Measurements from ENCODE around the gene FADS2.

Gene FADS2

DNA sequence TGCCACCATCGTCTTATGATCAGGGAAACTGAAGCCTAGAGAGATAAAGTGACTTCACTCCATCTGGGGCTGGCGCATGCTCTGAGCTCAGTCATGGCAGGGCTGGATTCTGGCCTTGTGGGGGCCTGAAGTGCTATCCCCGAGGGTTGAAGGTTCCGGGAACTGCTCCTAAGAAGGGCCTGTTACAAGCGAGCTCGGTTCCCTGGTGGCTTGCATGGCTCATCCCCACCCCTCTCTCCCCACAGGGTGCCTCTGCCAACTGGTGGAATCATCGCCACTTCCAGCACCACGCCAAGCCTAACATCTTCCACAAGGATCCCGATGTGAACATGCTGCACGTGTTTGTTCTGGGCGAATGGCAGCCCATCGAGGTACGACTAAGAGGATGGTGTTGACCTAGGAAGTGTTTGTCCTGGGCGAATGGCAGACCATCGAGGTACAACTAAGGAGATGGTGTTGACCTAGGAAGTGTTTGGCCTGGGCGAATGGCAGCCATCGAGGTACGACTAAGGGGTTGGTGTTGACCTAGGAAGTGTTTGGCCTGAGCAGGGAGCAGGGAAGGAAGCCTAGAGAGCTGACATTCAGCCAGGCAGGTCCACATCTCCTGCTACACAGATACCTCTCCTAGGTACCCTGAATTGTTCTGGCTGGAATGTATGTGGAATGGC, 19.9 kb downstream of the FADS2 start:
- no peak for DNase-seq

DNA sequence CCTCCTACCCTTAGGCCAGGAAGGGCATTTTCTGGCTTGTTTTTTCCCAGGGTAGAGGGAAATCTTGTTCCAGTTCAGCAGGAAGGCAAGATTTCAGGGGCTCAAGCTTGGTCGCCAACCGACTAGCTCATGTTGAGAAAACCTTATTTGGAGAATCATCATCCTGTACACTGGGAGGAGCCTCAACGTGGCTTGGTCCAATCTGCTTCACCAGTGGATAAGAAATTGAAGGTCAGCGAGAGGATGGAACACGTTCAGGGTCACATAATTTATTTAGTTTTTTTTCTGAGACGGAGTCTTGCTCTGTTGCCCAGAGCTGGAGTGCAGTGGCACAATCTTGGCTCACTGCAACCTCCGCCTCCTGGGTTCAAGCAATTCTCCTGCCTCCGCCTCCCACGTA, 20.5 kb downstream of the FADS2 start:
- no peak for DNase-seq

DNA sequence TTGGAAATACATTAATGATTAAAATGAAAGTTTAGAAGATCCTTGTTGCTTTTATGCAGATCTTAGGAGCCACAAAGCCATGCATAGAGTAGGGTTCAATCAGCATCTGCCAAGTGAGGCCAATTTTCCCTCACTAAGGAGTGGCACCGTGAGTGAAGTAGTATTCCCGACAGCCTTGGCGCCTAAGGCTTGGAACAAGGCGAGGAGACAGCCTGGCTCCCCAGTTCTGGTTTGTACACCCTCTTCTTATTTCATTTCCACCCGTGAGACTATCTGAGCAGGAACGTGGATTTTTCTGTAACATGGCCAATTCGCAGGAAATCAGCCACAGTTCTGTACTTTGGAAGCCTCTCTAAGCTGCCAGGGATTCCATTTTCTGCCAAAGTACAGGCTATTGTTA, 22.6 kb downstream of the FADS2 start:
- DNase-seq: no peak

DNA sequence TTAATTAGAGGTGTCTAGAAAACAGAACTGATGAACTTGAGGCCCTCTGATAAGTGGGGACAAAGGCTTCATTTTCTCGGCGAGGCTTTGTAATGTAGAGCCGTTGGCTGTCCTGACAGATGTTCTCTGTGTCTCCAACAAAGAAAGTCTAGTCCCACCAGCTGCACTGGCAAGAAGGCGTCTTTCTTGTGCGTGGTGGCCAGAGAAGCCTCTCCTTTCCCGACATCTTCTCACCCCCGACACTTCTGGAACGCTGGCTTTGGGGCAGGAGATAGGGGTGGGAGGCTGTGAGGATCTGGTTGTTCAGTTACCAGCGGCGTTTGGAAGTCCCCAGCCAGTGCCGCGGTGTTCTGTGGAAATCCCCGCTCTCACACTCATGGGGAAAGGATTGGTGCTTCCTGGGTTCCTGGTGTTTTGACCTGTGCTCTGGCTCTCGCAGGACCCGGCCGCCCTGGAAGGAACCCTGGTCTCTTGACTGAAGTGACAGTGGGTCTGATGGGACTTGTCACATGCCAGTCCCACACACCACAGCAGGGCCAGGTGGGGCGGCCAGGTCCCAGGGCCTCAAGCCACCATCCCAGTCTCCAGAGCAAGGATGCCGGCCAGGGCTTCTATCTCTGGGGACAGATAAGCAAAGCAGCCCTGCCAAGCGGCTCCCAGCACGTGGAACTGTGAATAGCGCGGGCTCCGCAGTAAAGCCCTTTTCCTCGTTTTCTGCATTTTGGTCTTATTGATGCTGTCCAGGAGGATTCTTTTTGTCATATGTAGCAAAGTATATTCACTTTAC, 23.2 kb downstream of the FADS2 start:
- DNase-seq: no peak

DNA sequence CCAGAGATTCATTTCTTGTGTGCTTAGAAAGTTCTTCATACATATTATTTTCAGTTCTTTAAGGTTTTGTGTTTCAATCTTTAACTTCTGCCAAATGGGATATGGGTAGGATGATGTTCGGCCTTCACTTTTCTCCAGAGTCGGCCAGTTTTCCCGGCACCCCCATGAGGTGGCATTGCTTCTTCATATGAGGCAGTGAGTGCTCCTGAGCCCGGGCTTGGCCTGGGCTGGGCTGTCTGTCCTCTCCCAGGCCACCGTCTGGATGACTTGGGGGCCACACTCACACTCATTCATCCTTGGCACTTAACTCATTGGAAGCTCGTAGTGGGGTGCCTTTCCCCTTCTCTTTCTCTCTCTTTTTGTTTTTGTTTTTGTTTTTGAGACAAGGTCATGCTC, 23.8 kb downstream of the FADS2 start:
- DNase-seq: no peak

DNA sequence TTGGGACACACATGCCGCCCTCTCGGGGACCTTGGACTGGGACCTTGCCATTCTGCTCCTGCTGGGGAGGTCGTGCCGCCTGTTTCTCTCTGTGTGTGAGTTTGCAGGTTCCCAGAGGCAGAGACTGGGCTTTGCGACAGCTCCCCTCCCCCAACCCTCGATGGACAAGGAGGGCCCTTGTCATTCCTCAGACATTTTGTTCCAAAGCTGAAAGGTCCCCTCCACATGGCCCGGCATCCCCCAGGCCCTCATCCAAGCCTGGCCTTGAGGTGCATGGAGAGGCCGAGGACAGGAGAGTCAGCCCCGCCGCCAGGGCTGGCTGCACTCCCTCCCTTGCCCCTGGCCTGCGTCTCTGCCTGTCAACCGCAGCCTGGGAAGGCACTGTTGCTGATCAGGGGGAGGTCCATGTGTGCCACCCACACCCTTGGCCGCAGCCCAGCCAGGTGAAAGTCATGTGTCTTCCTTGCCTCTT, 25.6 kb downstream of the FADS2 start:
- DNase-seq: no peak

DNA sequence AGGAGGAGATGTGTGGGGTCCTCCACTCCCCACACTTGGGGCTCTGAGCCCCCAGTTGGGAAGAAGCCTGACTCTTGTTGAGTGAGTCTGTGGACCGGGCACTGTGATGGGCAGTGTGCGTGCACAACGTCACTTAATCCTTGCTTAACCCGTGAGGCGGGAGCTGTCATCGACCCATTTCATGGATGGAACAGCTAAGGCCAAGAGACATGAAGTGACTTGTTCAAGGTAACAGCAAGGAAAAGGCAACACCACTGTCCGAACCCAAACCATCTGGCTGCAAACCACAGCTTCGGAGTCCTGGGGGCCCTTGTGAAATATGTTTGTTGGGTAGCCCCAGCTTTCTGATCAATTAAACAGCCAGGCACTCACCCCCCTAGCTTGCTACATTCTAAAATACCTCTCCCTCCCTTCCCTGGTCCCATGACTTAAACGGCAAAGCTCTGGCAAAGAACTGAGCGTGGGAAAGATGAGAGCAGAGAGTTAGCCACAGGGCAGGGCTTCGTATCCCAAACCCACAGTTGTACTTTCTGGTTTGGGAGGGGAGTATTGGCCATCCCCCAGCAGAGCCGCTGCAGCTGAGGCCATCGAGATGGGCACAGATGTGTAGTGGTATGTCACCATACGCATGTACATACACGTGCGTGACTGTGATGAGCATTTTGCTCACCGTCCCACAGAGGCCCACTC, 26.3 kb downstream of the FADS2 start:
- DNase-seq: no peak

DNA sequence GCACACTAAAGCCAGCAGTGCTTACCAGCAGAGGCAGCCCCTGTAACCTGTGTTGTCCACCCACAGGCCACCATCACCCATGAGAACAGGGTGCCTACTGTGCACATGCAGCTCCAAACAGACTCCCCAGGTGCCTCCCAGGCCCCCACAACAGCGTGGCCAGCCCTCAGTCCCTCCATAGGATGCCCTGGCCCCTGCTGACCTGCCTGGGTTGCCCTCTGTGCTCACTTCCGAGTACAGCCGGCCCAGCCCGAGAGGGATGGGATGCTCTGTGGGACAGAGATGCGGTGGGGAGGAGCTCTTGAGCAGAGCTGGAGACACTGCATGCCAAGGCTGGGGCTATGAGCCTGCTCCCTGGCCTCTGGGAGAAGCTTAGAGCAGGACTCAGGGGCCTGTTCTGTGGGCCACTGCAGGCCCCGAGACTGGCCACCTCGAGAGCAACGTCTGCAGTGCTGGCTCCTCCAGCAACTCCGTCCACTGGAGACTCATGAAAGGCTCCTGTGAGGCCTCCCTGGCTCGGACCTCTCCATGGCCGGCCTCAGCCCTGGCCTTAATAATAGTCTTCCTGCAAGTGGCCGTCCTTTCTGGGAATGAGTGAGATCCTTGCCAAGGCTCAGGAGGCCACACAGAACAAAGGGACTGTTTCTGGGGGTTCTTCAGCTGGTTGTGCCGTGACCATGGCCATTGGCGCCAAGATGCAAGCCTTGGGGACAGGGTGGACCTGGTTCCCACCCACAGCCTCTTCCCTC, 27.0 kb downstream of the FADS2 start:
- DNase-seq: no peak

DNA sequence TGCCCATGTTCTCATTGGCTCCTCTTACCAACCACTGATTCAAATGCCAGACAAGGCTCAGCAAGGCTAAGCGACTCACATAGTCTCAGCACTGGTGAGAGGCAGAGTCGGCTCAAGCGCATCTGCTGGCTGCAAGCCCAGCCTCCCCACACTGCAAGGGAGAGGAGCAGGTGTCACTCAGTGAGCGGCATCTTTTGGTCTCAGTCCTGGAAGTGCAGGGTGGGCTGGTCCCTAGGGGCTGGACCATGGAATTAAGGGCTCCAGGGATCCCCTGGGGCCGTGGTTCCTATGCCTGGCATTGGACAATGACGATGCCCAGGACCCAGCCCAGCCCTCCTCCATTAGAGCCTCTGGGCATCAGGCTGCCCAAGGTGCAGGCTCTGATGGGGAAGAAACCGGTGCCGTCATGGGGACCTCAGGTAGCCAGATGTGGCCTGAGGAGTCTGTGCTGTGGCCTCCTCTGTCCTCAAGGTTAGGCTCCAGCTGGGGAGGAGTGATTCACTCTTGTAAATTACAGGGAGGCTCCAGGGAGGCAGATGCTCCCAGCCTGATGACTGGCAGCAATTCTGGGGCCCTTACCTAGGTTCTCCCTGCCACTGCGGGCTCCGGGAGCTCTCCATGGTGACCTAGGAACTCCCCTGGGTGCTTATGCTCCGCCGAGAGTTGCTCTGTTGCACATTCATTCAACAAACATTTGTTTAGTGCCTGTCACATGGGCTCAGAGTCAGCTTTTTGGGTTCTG, 28.0 kb downstream of the FADS2 start:
- no peak for DNase-seq

DNA sequence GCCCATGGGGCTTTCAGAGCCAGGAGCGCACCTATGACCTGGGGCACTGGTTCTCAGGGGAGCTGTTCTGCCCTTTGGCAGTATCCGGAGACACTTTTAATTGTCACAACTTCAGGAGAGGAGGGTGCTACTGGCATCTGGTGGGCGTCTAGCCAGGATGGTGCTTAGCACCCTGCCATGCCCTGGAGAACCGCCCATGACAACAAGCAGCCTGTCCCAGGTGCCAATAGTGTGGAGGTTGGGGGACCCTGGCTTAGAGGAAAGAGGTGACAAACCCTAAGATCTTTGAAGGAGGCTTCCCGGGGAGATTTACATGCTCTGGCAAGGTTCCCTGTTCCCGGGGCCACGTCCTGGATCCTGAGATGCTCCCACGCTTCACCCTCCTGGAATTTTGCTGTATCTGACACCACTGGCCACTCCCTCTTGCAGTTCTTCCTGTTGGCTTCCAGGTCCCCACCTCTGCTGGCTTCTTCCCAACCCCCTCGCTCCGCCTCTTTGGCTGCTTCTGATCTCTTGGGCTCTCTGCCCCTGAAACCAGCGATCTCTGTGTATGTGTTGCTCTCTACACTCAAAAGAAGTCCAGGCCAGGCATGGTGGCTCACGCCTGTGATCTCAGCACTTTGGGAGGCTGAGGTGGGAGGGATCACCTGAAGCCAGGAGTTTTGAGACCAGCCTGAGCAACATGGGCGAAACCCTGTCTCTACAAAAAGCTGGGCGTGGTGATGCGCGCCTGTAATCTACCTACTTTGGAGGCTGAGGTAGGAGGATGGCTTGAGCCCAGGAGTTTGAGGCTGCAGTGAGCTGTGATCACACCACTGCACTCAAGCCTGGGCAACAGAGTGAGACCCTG, 32.2 kb downstream of the FADS2 start:
- DNase-seq: no peak

DNA sequence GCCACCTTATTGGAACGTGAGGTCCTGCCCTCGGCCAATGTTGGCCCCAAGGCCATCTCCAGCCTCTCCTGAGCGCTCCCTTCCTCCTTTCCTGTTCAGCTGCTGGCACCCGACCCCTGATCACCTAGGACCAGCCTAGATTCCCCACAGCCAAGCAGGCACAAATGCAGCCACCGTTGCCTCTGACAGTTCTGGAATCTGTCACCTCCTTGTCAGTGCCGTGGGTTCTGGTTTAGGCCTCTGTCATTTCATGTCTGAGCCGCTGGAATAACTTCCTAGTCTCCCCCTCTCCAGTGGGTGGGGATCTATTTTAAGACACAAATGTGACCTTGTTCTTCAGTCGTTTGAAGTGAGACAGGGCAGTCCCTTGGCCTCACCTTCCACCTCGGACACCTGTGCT, 33.5 kb downstream of the FADS2 start:
- DNase-seq: no peak

DNA sequence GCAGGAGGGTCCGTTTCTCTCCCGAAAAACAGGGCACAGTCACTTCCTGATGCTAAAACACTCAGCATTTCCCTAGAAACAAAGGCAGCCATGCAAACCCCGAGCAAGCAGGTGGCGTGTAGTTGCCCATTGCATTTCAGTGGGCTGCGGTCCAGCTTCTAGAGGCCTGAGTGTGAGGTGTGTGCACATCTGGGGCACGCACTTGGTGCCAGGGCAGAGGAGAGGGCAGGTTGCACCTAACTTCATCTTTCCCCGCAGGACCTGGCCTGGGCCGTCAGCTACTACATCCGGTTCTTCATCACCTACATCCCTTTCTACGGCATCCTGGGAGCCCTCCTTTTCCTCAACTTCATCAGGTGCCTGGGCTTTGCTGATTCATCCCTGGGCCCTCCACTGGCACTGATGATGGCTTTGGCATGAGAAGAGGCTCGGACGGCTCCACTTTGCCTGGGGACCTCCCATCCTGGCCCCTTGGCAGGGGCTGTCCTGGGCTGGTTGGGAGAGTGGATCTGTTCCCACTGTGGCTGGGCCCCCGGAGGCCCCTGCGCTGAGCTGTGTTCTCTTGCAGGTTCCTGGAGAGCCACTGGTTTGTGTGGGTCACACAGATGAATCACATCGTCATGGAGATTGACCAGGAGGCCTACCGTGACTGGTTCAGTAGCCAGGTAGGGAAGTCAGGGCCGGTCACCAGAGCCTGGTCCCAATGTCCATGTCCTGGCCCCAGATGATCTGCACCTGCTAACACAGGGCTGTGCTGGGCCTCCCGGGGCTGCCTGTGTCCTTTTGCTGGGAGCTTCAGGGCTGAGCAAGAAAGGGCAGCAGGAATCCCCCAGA, 34.8 kb downstream of the FADS2 start:
- DNase-seq: no peak

DNA sequence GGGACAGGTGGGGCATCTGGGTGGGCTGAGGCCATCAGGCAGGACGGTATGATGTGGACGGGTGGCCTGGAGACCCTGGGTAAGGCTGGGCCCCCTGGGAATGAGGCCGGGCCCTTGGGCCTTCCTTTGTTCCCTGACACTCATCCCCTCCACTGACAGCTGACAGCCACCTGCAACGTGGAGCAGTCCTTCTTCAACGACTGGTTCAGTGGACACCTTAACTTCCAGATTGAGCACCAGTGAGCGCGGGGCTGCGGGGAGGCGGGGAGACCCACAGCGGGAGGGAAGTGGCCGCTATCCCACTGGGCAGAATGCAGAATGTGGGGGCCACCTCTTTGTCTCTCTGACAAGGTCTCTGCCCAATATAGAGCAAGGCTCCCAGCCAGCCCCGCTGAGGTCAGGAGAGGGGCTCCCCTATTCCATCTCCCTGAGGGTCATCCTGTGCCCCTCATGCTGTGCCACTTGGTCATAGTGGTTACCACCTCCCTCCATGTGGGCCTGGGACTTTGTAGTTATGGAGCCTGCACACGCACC, 35.5 kb downstream of the FADS2 start:
- DNase-seq: no peak

DNA sequence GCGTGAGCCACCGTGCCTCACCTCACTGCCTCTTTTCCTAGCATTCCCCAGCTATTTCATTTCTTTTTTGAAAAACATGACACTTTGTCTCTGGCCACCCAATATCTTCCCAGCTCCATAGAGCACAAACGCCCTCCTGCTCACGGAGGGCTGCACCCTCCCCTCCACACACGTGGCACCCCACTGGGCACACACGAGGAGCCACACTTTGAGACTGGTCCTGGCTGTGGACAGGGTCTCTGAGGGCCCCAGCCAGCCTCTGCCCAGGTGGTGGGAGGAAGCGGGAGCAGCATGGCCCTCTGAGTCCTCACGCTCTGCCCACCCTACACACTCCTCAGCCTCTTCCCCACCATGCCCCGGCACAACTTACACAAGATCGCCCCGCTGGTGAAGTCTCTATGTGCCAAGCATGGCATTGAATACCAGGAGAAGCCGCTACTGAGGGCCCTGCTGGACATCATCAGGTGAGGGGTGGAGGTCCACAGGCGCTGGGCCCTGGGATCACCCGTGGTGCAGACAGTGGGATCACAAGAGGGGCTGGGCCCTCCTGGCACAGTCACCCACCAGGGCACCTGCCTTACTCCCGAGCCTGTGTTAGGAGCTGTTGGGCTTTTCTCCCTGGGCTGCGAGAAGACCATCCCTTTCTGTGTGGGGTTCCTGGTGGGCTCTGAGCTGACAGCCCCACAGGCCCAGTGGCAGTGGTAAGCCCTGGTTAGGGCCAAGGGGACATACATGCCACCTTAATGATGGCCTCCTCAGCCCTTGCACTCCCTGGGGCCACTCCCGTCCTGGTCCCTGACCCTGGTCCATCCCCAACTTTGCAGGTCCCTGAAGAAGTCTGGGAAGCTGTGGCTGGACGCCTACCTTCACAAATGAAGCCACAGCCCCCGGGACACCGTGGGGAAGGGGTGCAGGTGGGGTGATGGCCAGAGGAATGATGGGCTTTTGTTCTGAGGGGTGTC, 37.0 kb downstream of the FADS2 start:
- no peak for DNase-seq

DNA sequence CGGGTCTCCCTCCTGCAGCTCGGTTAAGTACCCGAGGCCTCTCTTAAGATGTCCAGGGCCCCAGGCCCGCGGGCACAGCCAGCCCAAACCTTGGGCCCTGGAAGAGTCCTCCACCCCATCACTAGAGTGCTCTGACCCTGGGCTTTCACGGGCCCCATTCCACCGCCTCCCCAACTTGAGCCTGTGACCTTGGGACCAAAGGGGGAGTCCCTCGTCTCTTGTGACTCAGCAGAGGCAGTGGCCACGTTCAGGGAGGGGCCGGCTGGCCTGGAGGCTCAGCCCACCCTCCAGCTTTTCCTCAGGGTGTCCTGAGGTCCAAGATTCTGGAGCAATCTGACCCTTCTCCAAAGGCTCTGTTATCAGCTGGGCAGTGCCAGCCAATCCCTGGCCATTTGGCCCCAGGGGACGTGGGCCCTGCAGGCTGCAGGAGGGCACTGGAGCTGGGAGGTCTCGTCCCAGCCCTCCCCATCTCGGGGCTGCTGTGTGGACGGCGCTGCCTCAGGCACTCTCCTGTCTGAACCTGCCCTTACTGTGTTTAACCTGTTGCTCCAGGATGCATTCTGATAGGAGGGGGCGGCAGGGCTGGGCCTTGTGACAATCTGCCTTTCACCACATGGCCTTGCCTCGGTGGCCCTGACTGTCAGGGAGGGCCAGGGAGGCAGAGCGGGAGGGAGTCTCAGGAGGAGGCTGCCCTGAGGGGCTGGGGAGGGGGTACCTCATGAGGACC, 38.3 kb downstream of the FADS2 start:
- DNase-seq: no peak

DNA sequence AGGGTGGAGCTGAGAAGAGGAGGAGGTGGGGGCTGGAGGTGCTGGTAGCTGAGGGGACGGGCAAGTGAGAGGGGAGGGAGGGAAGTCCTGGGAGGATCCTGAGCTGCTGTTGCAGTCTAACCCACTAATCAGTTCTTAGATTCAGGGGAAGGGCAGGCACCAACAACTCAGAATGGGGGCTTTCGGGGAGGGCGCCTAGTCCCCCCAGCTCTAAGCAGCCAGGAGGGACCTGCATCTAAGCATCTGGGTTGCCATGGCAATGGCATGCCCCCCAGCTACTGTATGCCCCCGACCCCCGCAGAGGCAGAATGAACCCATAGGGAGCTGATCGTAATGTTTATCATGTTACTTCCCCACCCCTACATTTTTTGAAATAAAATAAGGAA, 38.9 kb downstream of the FADS2 start:
- DNase-seq: no peak

DNA sequence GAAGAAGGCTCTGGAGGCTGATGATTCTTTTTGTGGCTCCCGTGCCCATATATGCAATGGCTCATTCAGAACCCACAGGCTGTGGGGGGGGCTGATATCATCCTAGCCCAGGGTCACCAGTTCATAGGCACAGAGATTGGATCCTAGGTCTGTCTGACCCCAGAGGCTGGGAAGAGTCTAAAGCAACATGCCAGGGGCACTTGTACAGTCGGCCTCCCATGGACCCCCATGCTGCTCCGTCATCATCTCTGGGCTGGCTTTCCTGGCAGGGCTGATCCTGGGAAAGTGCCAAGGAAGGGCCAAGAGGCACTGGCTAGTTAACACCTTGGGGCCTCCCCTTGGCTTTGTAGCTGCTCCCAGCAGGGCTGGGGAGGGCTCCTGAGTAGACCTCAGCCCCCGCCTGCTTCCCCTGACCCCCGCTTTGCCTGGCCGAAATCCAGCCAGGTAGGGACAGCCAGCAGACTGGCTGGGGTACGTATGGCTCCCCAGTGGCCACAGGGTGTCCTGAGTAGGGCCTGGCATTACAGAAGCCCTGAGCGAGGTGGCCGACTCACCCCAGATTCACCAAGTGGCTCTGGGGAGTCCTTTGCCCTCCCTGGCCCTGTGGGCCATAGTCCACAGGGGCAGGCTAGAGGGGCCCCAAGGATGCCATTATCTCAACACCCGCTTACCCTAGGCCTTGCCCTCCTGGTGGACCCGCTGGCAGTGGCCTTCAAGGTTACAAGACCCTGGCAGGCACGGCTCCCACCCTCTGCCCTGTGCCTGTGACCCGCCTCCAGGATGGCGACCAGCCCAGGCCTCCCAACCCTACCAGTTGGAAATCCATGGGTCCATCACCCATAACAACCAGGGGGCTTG, 40.7 kb downstream of the FADS2 start:
- DNase-seq: no peak

DNA sequence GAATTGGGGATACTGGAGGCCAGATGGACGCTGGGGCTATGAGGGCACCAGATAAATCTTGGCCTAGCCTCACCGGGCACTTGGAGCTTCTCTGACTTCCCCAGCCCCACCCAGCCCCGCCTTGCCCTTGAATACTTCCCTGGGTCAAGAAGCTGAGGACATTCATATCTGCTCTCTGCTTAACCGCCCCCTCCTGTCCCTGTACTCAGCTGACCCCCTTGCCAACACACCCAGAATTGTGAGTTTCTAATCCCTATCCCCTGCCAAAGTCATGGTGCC, 41.3 kb downstream of the FADS2 start:
- no peak for DNase-seq

Measured in T-helper 9 cell (primary cell).